NCI-H2029 (cell line): Measurements from ENCODE around the gene HCFC1R1.

Experiments
- DNase-seq: peaks from one replicate; lab custom pipeline; 2025; lab: John Stamatoyannopoulos, UW

HCFC1R1 gene

GRCh38 chr16:2975161-2975795, 48.5 kb downstream of the HCFC1R1 start:
- no peak for DNase-seq

- no peak for DNase-seq
Observed at GRCh38 chr16:2974319-2975056, 49.3 kb downstream of the HCFC1R1 start.

- DNase-seq, result no peak
Observed at GRCh38 chr16:2973605-2974318, 50.0 kb downstream of the HCFC1R1 start.

- DNase-seq, result no peak
Observed at GRCh38 chr16:2973093-2973492, 50.6 kb downstream of the HCFC1R1 start.
